ENCODE data around the gene PSME3IP1. TPM values are rescaled to one million over a fixed set of nuclear protein-coding genes. Genes with fewer than 3 reads are reported as not detected.

Gene PSME3IP1
- total and polyA plus RNA-seq, 7 donors: 37.1 to 61.9 (median 48.7) TPM

DNA sequence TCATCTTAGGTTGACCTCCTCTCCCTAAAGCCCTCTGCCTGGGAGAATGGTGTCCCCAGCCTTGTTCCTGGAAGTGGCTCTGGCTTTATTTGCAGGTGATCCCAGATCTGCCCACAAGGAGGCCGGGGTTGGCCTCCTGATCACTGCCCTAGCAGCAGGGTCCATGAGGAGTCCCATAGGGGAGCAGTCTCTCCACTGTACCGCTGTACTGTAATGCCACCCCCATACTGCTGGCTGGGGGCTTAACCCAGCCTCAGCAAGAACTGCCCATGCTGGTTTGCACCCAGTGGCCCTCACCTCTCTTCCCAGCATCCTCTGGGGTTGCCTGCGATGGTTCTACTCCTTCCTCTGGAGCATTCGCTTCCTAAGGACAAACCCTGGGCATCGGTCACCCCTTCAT lies 39.1 kb downstream of the PSME3IP1 start:
- Histone ChIP-seq H3K27ac (peak overlapping the region; percentile 41), H3K27me3 (ENCODE audit: insufficient read depth in 3 of 3, low read length in 2 of 3) (no peaks in the 10 kb centered on the region), H3K4me3 (no peak overlapping the region), H3K9me3 (no peaks in the 10 kb centered on the region), H3K36me3 (ENCODE audit: insufficient read depth in 1 of 2, low read depth in 1 of 2) (peaks cover 0 to 11% of the 10 kb centered on the region in 2 donors), H3K4me1 (peaks cover 21% of the 10 kb centered on the region)
- intact Hi-C loops (cut with DNase I): loop anchor here in 1 of 2 donors (10.0 kb wide), 1 partner anchor 52 kb away; the partner anchor contains the start of gene CPNE2
- WGBS, 3 donors: 88 to 93% (median 90%) methylated on average over 5 of the region's 5 CpGs
- TF ChIP-seq, protein P1, sequence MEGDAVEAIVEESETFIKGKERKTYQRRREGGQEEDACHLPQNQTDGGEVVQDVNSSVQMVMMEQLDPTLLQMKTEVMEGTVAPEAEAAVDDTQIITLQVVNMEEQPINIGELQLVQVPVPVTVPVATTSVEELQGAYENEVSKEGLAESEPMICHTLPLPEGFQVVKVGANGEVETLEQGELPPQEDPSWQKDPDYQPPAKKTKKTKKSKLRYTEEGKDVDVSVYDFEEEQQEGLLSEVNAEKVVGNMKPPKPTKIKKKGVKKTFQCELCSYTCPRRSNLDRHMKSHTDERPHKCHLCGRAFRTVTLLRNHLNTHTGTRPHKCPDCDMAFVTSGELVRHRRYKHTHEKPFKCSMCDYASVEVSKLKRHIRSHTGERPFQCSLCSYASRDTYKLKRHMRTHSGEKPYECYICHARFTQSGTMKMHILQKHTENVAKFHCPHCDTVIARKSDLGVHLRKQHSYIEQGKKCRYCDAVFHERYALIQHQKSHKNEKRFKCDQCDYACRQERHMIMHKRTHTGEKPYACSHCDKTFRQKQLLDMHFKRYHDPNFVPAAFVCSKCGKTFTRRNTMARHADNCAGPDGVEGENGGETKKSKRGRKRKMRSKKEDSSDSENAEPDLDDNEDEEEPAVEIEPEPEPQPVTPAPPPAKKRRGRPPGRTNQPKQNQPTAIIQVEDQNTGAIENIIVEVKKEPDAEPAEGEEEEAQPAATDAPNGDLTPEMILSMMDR (IDR thresholded peaks at IDR 0.05): no peak
- DNase-seq (no peak), ATAC-seq (peak in 1 of 4 donors; percentile 21)

DNA sequence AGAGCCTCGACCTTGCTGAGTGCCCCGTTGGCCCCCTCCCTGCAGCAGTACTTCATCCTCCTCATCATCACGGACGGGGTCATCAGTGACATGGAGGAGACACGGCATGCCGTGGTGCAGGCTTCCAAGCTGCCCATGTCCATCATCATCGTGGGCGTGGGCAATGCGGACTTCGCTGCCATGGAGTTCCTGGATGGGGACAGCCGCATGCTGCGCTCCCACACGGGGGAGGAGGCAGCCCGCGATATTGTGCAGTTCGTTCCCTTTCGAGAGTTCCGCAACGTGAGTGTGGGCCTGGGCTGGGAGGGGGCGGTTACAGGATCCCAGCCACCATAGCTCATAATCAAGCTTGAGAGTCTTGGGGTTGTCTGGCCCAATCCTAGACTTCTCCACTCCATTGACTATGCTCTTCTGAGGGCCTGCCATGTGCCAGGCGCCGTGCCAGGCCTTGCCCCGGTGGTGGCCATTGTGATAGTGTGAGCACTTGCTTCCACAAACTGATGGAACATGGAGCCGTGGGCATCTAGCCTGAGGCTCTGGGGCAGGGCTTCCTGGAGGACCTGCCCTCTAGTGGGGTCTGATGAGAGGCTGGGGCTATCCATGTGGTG lies 39.7 kb downstream of the PSME3IP1 start:
- Histone ChIP-seq H3K4me1 (peaks cover 21% of the 10 kb centered on the region), H3K27ac (no peak overlapping the region), H3K27me3 (ENCODE audit: insufficient read depth in 3 of 3, low read length in 2 of 3) (no peaks in the 10 kb centered on the region), H3K4me3 (no peak overlapping the region), H3K9me3 (no peaks in the 10 kb centered on the region), H3K36me3 (ENCODE audit: insufficient read depth in 1 of 2, low read depth in 1 of 2) (peaks cover 0 to 11% of the 10 kb centered on the region in 2 donors)
- ATAC-seq: no peak
- intact Hi-C loops (cut with DNase I): loop anchor here in 1 of 2 donors (10.0 kb wide), 1 partner anchor 51 kb away; the partner anchor contains the start of gene CPNE2
- TF ChIP-seq, protein P1 (IDR thresholded peaks at IDR 0.05): no peak
- no peak for DNase-seq
- WGBS, 3 donors: 80 to 82% (median 82%) methylated on average over 23 to 24 of the region's 24 CpGs

DNA sequence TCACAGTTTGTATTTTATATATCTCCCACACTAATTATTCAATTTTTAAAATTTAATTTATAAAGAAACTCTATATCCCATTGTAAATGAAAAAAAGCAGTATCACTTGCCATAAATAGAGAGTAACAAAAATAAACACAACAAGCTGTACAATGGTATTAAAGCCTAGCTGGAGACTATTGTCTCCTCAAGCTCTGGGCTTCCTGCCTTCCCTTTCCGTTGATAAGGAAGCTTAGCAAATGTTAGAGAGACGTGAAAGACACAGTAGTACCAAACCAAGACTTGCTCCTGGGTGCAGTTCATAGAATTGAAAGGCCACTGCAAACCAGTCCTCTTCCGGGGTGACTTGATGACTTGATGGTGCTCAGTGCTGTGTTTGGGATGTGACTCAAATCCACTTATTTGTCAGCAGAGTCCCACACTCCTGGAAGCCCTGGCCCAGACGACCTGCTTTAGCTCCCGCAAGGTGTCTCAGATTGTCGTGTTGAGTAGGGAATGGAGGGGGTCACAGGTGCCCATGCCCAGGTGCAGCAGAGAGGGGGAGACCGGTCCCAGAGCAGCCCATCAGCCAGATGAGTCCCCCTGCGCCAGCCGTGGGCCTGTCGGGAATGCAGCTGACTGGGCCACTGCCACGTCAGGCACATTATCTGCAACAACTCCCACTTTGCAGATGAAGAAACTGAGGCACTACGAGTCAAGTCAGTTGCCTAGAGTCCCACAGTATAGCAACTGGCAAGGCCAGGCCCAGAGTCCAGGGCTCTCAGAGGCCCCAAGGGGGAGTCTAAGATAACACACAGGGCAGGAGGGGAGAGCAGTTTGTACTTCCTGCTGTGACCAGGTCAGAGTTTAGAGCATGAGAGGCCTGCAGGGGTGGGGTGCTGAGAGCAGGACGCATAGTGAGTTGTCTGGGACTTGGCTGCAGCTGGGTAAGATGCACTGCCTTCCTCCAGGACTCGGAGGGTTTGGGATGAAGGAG lies 40.5 kb downstream of the PSME3IP1 start:
- DNase-seq: no peak
- Histone ChIP-seq H3K27ac (no peak overlapping the region), H3K36me3 (ENCODE audit: insufficient read depth in 1 of 2, low read depth in 1 of 2) (peaks cover 0 to 11% of the 10 kb centered on the region in 2 donors), H3K4me1 (peaks cover 21% of the 10 kb centered on the region), H3K9me3 (no peaks in the 10 kb centered on the region), H3K27me3 (ENCODE audit: insufficient read depth in 3 of 3, low read length in 2 of 3) (no peaks in the 10 kb centered on the region), H3K4me3 (no peak overlapping the region)
- TF ChIP-seq, protein P1 (IDR thresholded peaks at IDR 0.05): no peak
- intact Hi-C loops (cut with DNase I): loop anchor here in 1 of 2 donors (10.0 kb wide), 1 partner anchor 51 kb away; the partner anchor contains the start of gene CPNE2
- no peak for ATAC-seq
- WGBS, 3 donors: 69 to 76% (median 72%) methylated on average over 13 to 14 of the region's 14 CpGs

DNA sequence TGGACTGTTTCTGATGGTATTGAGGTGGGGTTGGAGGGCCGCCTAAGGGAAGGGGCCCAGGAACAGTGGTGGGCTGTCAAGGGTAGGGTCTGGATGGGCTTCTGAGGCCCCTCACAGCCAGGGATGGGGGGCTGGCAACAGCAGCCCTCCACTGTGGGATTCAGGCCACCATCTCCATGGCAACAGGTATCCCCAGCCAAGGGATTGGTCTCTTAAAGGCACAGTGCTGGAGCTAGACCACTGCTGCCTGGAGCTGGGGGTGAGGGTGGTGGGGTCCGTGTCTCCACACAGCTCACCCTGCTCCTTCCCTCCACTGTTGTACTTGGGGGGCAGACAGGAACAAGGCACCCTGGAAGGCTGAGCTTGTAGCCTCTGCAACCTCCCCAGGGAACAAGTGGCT lies 41.8 kb downstream of the PSME3IP1 start:
- no peaks in the 10 kb centered on the region for H3K9me3 ChIP-seq
- no peak overlapping the region for H3K4me3 ChIP-seq
- 72 to 95% (median 92%) methylated on average over 2 of the region's 2 CpGs for WGBS, 3 donors
- peaks cover 0 to 5% of the 10 kb centered on the region in 2 donors for H3K36me3 ChIP-seq (ENCODE audit: insufficient read depth in 1 of 2, low read depth in 1 of 2)
- no peak overlapping the region for H3K27ac ChIP-seq
- DNase-seq (no peak), ATAC-seq (no peak)
- intact Hi-C loops (cut with DNase I): loop anchor here in 1 of 2 donors (10.0 kb wide), 1 partner anchor 49 kb away; the partner anchor contains the start of gene CPNE2
- TF ChIP-seq, protein P1 (IDR thresholded peaks at IDR 0.05): no peak
- H3K27me3 ChIP-seq (ENCODE audit: insufficient read depth in 3 of 3, low read length in 2 of 3): no peaks in the 10 kb centered on the region
- peaks cover 21% of the 10 kb centered on the region for H3K4me1 ChIP-seq

Measured in psoas muscle (tissue), 8 donors.